Breast epithelium (tissue), 4 donors: ENCODE data around the gene TSHR. TPM values are rescaled to one million over a fixed set of nuclear protein-coding genes. Genes with fewer than 3 reads are reported as not detected.

Source experiments
- DNase-seq, 2 donors: peaks; one replicate each; pipeline ENCODE4 v3.0.0-alpha.2; 2019; ENCODE audit warnings: low spot score in 2 of 2
- H3K27ac ChIP-seq, 2 donors: fragments of 200-600 bp; sonication (generic) in 1 of 2; one replicate each; pipeline ENCODE4 v1.5.1; 2016 to 2019; ENCODE audit warnings: mild to moderate bottlenecking in 1 of 2
- H3K27me3 ChIP-seq, 2 donors: fragments of 200-600 bp; sonication (generic) in 1 of 2; one replicate each; pipeline versions ENCODE4 v1.5.1 to v1.6.0; 2017 to 2019; ENCODE audit warnings: control low read depth in 1 of 2, mild to moderate bottlenecking in 1 of 2
- H3K36me3 ChIP-seq: fragments of 200-600 bp; one replicate; pipeline ENCODE4 v1.5.1; 2019
- H3K4me1 ChIP-seq, 2 donors: fragments of 200-600 bp; sonication (generic); one replicate each; pipeline ENCODE4 v1.5.1; 2016 to 2019; ENCODE audit warnings: control low read depth in 1 of 2
- H3K4me3 ChIP-seq, 3 donors: fragments of 200-600 bp; sonication (generic); 1 replicate in 2 of 3; 2 replicates in 1 of 3; pipeline ENCODE4 v1.5.1; 2016 to 2019; ENCODE audit warnings: mild to moderate bottlenecking in 3 of 3, moderate library complexity in 2 of 3
- H3K9me3 ChIP-seq, 2 donors: fragments of 200-600 bp; sonication (generic) in 1 of 2; one replicate each; pipeline ENCODE4 v1.5.1; 2016 to 2019; ENCODE audit warnings: control low read depth in 1 of 2
- CTCF ChIP-seq, 3 donors: fragments of 450-650 bp; IDR thresholded peaks; one replicate each; pipeline ENCODE4 v1.5.1; 2016 to 2017; ENCODE audit warnings: antibody characterized with exemption in 3 of 3, mild to moderate bottlenecking in 3 of 3, moderate library complexity in 3 of 3
- POLR2A ChIP-seq: fragments of 450-650 bp; IDR thresholded peaks from one replicate; pipeline ENCODE4 v1.6.1; 2016; ENCODE audit warnings: antibody characterized with exemption, mild to moderate bottlenecking, moderate library complexity
- POLR2AphosphoS5 ChIP-seq, 3 donors: sonication (generic); formaldehyde crosslinking; IDR thresholded peaks; one replicate each; pipeline ENCODE4 v1.6.1; 2017; ENCODE audit warnings: antibody characterized with exemption in 3 of 3
- intact Hi-C: fragments of 100-400 bp; cut with DNase I; formaldehyde crosslinking; loops from one replicate; pipeline ENCODE4 v1.15.1; 2023; ENCODE audit warnings: low total_unique reads
- total RNA-seq, 3 donors: library from RNA; depleted of rRNA; stranded (reverse); fragments of >200 nt; gene quantifications; one replicate each; pipeline ENCODE4 v1.1.0, GENCODE V29; 2016

TSHR gene
- total RNA-seq, 3 donors from 2014 or later = 0.48 to 1.6 TPM; not detected in 1

GRCh38 chr14:81166121-81166520, 210.7 kb downstream of the TSHR start:
- no peak overlapping the region for H3K4me3 ChIP-seq
- H3K27ac ChIP-seq = no peak overlapping the region
- H3K4me1 ChIP-seq = no peaks in the 10 kb centered on the region
- no peaks in the 10 kb centered on the region for H3K27me3 ChIP-seq
- no peaks in the 10 kb centered on the region for H3K36me3 ChIP-seq
- no peak for DNase-seq
- no peaks in the 10 kb centered on the region for H3K9me3 ChIP-seq
- TF ChIP-seq POLR2AphosphoS5 (IDR thresholded peaks at IDR 0.05) (no peak), POLR2A (no peak), CTCF (IDR thresholded peaks at IDR 0.05) (no peak)
- intact Hi-C loops = no loop called here

GRCh38 chr14:81169267-81169666, 213.8 kb downstream of the TSHR start:
- H3K27ac ChIP-seq = peak overlapping the region; percentile 94 to 95
- intact Hi-C loops = no loop called here
- TF ChIP-seq CTCF (IDR thresholded peaks at IDR 0.05) (no peak), POLR2AphosphoS5 (IDR thresholded peaks at IDR 0.05) (no peak), POLR2A (no peak)

GRCh38 chr14:81169711-81170103, 214.3 kb downstream of the TSHR start:
- intact Hi-C loops = no loop called here

More at GRCh38 chr14:81169267-81169666, 213.8 kb downstream of the TSHR start:
- H3K36me3 ChIP-seq = no peaks in the 10 kb centered on the region
- H3K4me1 ChIP-seq = no peaks in the 10 kb centered on the region
- H3K27me3 ChIP-seq = no peaks in the 10 kb centered on the region
- no peaks in the 10 kb centered on the region for H3K9me3 ChIP-seq
- H3K4me3 ChIP-seq = peak overlapping the region; percentile 64 to 84 (median 73)
- no peak for DNase-seq

GRCh38 chr14:81170104-81170828, 214.8 kb downstream of the TSHR start:
- no peaks in the 10 kb centered on the region for H3K9me3 ChIP-seq
- peak; percentile 87 to 88 for DNase-seq
- H3K36me3 ChIP-seq = no peaks in the 10 kb centered on the region
- peak overlapping the region; percentile 94 to 95 for H3K27ac ChIP-seq
- TF ChIP-seq CTCF (IDR thresholded peaks at IDR 0.05) (peak; percentile 66 to 81 (median 77)), POLR2A (peak; percentile 25), POLR2AphosphoS5 (IDR thresholded peaks at IDR 0.05) (peak; percentile 44 to 79 (median 56))
- peak overlapping the region; percentile 64 to 84 (median 73) for H3K4me3 ChIP-seq
- no peaks in the 10 kb centered on the region for H3K27me3 ChIP-seq
- H3K4me1 ChIP-seq = no peaks in the 10 kb centered on the region
- intact Hi-C loops = no loop called here

More at GRCh38 chr14:81169711-81170103, 214.3 kb downstream of the TSHR start:
- Histone ChIP-seq H3K9me3 (no peaks in the 10 kb centered on the region), H3K4me3 (peak overlapping the region; percentile 64 to 84 (median 73)), H3K4me1 (no peaks in the 10 kb centered on the region), H3K36me3 (no peaks in the 10 kb centered on the region), H3K27ac (peak overlapping the region; percentile 94 to 95), H3K27me3 (no peaks in the 10 kb centered on the region)
- DNase-seq = peak; percentile 27 to 60
- no peak for TF ChIP-seq POLR2A
- no peak for TF ChIP-seq CTCF (IDR thresholded peaks at IDR 0.05)
- no peak for TF ChIP-seq POLR2AphosphoS5 (IDR thresholded peaks at IDR 0.05)

- H3K4me3 ChIP-seq = peak overlapping the region; percentile 64 to 84 (median 73)
- H3K27me3 ChIP-seq = no peaks in the 10 kb centered on the region
- intact Hi-C loops = no loop called here
- no peaks in the 10 kb centered on the region for H3K4me1 ChIP-seq
- no peak for TF ChIP-seq POLR2A
- no peaks in the 10 kb centered on the region for H3K36me3 ChIP-seq
- H3K9me3 ChIP-seq = no peaks in the 10 kb centered on the region
- DNase-seq = no peak
- peak overlapping the region; percentile 94 to 95 for H3K27ac ChIP-seq
These were observed 215.4 kb downstream of the TSHR start for GRCh38 chr14:81170829-81171195.
